Retinal pigment epithelial cell (primary cell): ENCODE results near the gene KIF24.

Source experiments
- DNase-seq: peaks from one replicate; pipeline ENCODE4 v3.0.0-alpha.2; 2010; ENCODE audit warnings: low read depth
- H3K4me3 ChIP-seq: 2 replicates; pipeline ENCODE4 v1.5.1; 2011; ENCODE audit warnings: mild to moderate bottlenecking, low read length, control low read depth, moderate library complexity
- CTCF ChIP-seq: conservative IDR thresholded peaks from 2 replicates; pipeline ENCODE4 v1.5.1; 2011; ENCODE audit warnings: low read depth, low read length, control low read depth, inconsistent platforms

Gene KIF24

GRCh38 chr9:34349324-34349723, 20.3 kb upstream of the KIF24 start:
- no peak overlapping the region for H3K4me3 ChIP-seq
- DNase-seq: no peak
- no peak for TF ChIP-seq CTCF

GRCh38 chr9:34347800-34348158, 18.7 kb upstream of the KIF24 start:
- TF ChIP-seq CTCF: no peak
- H3K4me3 ChIP-seq: no peak overlapping the region
- DNase-seq: no peak

GRCh38 chr9:34346873-34347799, 18.1 kb upstream of the KIF24 start:
- no peak for TF ChIP-seq CTCF
- no peak for DNase-seq
- no peak overlapping the region for H3K4me3 ChIP-seq

- TF ChIP-seq CTCF: no peak
- no peak for DNase-seq
- H3K4me3 ChIP-seq: no peak overlapping the region
Measured at GRCh38 chr9:34343605-34344004, 14.5 kb upstream of the KIF24 start.

- TF ChIP-seq CTCF: no peak
- DNase-seq: no peak
- H3K4me3 ChIP-seq: no peak overlapping the region
Measured at GRCh38 chr9:34343090-34343489, 14.0 kb upstream of the KIF24 start.

GRCh38 chr9:34341659-34342295, 12.7 kb upstream of the KIF24 start:
- TF ChIP-seq CTCF: no peak
- DNase-seq: no peak

More at GRCh38 chr9:34341659-34342295, 12.7 kb upstream of the KIF24 start:
- H3K4me3 ChIP-seq: no peak overlapping the region
